Body of pancreas (tissue), 4 donors: ENCODE results near the gene FAF2.

Experiments used
- POLR2A ChIP-seq, 3 donors: fragments of 450-650 bp; IDR thresholded peaks; one replicate each; pipeline ENCODE4 v1.6.1; 2016; ENCODE audit warnings: antibody characterized with exemption in 3 of 3, mild to moderate bottlenecking in 2 of 3
- TF ChIP-seq, protein P1 (sequence below), 7 experiments: fragments of 450-650 bp in 4 of 7; fragments of 200-600 bp in 3 of 7; sonication (generic) in 3 of 7; IDR thresholded peaks; one replicate each; pipeline ENCODE4 v1.5.1; 2016 to 2019; ENCODE audit warnings: antibody characterized with exemption in 7 of 7

DNA sequence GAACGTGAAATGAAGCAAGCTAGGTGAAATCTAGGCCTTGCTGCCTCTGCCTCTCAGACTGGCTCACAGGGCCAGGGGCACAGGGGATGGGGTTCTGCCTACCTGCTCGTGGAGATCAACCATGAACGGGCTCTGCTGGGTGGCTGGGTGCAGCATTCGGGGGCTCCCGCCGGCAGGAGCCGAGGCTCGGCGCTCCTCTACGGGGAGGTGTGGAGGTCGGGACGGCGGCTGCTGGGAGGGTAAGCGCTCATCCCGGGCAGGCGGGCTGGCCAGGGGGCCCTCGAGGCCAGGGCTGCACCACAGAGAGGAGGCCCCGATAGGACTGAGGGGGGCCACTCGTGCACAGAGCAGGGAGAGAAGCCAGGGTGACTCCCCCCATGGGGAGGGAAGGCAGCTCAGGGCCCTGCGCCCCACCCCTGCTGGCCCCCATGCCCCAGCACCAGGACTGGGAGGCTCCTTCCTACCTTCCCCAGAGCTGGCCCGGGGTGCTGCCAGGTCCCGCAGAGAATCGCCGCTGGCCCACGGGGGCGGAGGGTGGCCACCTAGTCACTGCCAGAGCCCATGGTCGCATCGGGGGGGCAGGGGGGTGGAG, 83.8 kb downstream of the FAF2 start:
- TF ChIP-seq, protein P1, sequence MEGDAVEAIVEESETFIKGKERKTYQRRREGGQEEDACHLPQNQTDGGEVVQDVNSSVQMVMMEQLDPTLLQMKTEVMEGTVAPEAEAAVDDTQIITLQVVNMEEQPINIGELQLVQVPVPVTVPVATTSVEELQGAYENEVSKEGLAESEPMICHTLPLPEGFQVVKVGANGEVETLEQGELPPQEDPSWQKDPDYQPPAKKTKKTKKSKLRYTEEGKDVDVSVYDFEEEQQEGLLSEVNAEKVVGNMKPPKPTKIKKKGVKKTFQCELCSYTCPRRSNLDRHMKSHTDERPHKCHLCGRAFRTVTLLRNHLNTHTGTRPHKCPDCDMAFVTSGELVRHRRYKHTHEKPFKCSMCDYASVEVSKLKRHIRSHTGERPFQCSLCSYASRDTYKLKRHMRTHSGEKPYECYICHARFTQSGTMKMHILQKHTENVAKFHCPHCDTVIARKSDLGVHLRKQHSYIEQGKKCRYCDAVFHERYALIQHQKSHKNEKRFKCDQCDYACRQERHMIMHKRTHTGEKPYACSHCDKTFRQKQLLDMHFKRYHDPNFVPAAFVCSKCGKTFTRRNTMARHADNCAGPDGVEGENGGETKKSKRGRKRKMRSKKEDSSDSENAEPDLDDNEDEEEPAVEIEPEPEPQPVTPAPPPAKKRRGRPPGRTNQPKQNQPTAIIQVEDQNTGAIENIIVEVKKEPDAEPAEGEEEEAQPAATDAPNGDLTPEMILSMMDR (IDR thresholded peaks at IDR 0.05), result no peak
- no peak for TF ChIP-seq POLR2A (IDR thresholded peaks at IDR 0.05)
